ENCODE measurements around the gene ARHGEF25.

- TF ChIP-seq EZH2 (IDR thresholded peaks at IDR 0.05; ENCODE audit: insufficient read depth, low read length) = no peak
- TF ChIP-seq CTCF (IDR thresholded peaks at IDR 0.05; ENCODE audit: insufficient read depth, low read depth, low read length) = no peak
Observed at GRCh38 chr12:57616383-57617101, 5.3 kb downstream of the ARHGEF25 start.
